Brain microvascular endothelial cell (primary cell): ENCODE data around the gene UBE2J2.

Experiments
- DNase-seq: peaks from one replicate; pipeline ENCODE4 v3.0.0-alpha.2; 2020
- H3K27ac ChIP-seq: fragments of 250-450 bp; sonication (Bioruptor Pico); 2 replicates; pipeline ENCODE4 v1.5.1; 2020; ENCODE audit warnings: mild to moderate bottlenecking, moderate library complexity
- H3K27me3 ChIP-seq: fragments of 250-450 bp; sonication (Bioruptor Pico); replicated peaks from 2 replicates; pipeline ENCODE4 v1.5.1; 2020; ENCODE audit warnings: mild to moderate bottlenecking
- H3K36me3 ChIP-seq: fragments of 250-450 bp; sonication (Bioruptor Pico); replicated peaks from 2 replicates; pipeline ENCODE4 v1.5.1; 2020; ENCODE audit warnings: mild to moderate bottlenecking
- H3K4me3 ChIP-seq: 2 replicates; pipeline ENCODE4 v1.5.1; 2011; ENCODE audit warnings: low read depth, mild to moderate bottlenecking, control low read depth, low read length, moderate library complexity
- in situ Hi-C: cut with HindIII; loops from 2 replicates; pipeline ENCODE4 v1.10.0; 2017; ENCODE audit warnings: low sequenced_read_pairs, low pct_ligation_motif_present
- TF ChIP-seq, protein P1 (sequence below): IDR thresholded peaks from 2 replicates; pipeline ENCODE4 v1.5.1; 2011; ENCODE audit warnings: low read depth, mild to moderate bottlenecking, moderate library complexity, low read length, control low read depth, inconsistent platforms; ENCODE audit errors: missing control alignments

The UBE2J2 gene

DNA sequence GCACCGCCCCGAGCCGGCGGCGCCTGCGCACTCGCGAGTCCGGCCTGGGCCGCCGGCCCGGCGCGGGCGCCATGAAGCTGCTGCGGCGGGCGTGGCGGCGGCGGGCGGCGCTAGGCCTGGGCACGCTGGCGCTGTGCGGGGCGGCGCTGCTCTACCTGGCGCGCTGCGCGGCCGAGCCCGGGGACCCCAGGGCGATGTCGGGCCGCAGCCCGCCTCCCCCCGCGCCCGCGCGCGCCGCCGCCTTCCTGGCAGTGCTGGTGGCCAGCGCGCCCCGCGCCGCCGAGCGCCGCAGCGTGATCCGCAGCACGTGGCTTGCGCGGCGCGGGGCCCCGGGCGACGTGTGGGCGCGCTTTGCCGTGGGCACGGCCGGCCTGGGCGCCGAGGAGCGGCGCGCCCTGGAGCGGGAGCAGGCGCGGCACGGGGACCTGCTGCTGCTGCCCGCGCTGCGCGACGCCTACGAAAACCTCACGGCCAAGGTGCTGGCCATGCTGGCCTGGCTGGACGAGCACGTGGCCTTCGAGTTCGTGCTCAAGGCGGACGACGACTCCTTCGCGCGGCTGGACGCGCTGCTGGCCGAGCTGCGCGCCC, 41.4 kb downstream of the UBE2J2 start, which contains the start of gene B3GALT6:
B3GALT6 (plus strand) TSS at position 30 of the 588 bp plus-strand sequence; CDS start at position 72, 42 bp downstream.
- Histone ChIP-seq H3K27me3 (no peaks in the 10 kb centered on the region), H3K4me3 (peak within 1 kb of the TSS; percentile 85), H3K27ac (peak within 1 kb of the TSS; percentile 83), H3K36me3 (peaks cover 12% of the 10 kb centered on the region)
- TF ChIP-seq, protein P1, sequence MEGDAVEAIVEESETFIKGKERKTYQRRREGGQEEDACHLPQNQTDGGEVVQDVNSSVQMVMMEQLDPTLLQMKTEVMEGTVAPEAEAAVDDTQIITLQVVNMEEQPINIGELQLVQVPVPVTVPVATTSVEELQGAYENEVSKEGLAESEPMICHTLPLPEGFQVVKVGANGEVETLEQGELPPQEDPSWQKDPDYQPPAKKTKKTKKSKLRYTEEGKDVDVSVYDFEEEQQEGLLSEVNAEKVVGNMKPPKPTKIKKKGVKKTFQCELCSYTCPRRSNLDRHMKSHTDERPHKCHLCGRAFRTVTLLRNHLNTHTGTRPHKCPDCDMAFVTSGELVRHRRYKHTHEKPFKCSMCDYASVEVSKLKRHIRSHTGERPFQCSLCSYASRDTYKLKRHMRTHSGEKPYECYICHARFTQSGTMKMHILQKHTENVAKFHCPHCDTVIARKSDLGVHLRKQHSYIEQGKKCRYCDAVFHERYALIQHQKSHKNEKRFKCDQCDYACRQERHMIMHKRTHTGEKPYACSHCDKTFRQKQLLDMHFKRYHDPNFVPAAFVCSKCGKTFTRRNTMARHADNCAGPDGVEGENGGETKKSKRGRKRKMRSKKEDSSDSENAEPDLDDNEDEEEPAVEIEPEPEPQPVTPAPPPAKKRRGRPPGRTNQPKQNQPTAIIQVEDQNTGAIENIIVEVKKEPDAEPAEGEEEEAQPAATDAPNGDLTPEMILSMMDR = no peak
- in situ Hi-C loops = no loop called here
- DNase-seq = no peak

DNA sequence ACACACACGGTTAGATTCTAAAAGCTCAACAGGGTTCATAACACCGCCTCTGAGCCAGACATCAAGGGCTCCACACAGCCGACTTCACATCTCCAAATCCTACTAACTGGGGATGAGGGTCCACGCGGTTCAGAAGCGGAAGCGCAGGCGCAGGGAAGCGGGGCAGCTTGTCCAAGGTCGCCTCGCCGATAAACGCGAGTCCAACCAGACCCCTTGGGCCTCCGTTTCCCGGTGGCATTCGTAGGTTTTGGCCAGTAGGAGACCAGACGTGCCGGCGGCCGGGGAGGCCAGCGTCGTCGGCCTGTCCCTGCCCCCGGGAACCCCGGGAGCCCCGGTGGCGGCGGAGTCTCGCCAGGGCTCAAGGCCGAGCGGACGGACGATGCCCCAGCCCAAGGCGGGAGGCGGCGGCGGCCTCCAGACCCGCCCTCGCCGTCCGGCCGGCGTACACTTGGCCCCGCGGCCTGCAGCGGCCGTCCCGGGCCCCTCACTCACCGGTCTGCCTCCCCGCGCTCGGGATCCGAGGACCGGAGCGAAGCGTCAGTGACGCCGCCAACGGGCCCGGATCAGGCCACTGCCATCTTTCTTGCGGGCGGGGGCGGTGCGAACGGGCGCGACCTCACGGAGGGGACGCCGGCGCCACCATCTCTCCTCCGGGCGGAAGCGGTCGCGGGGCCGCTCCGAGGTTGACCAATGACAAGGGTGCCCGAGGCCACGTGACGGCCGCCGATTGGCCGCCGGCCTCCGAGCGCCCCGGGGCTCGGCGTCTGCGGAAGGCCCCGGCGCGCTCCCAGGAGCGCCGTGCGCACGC, 42.0 kb downstream of the UBE2J2 start, which contains the start of gene SDF4:
SDF4 (minus strand) TSS at position 602 of the 808 bp plus-strand sequence. CDS start 3,229 bp downstream, outside the sequence.
- in situ Hi-C loops = no loop called here
- peak within 1 kb of the TSS; percentile 85 for H3K4me3 ChIP-seq
- peak; percentile 91 for DNase-seq
- TF ChIP-seq, protein P1 = no peak
- no peaks in the 10 kb centered on the region for H3K27me3 ChIP-seq
- H3K27ac ChIP-seq = peak within 1 kb of the TSS; percentile 83
- peaks cover 16% of the 10 kb centered on the region for H3K36me3 ChIP-seq

DNA sequence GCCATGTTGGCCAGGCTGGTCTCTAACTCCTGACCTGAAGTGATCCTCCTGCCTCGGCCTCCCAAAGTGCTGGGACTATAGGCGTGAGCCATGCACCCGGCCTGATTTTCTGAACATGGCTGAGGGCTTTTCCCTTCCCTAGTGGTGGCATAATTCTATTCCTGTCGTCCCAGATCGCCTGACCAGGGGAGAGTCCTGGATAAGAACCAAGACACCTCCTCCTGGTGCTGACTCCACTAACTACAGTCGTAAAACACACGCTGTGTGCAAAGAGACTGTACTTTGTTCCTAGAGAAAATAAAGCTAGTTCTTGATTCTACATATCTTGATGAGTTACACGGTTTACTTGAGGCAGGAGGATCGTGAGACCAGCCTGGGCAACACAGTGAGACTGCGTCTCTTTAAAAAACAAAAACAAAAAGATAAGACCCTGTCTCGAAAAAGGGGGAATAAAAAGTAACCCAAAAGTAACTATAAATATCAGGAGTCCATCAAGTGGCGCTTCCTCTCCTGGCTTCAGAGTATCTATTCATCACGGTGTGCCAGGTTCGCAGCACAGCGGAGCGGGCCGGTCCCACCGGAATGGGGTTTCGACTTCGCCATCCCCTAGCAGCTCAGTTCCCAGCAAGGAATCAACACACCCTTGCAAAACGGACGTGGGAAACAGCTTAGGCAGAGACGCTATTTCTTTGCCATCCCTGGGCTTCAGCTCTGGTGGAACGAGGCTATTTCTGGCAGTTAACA, 42.8 kb downstream of the UBE2J2 start:
- DNase-seq = peak; percentile 75
- Histone ChIP-seq H3K36me3 (peaks cover 20% of the 10 kb centered on the region), H3K4me3 (peak overlapping the region; percentile 85), H3K27ac (peak overlapping the region; percentile 83), H3K27me3 (no peaks in the 10 kb centered on the region)
- TF ChIP-seq, protein P1 = peak; percentile 56
- in situ Hi-C loops = no loop called here

DNA sequence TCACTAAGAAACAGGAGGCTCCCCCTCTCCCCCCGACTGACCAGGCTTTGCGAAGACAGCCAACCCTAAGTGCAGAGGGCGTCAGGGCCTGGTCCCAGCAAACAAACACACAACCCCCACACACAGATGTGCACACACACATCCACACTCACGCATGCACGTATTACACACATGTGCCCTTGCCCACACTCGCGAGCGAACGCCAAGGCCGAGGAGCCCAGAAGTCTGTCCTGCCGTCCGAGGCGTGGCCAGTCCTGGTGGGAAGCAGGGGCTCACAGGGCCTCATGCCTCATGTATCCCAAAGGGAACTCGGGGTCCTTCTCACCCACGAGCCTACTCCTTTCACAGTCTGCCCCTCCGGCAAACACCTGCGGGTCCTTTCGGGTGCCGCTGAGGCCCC, 43.9 kb downstream of the UBE2J2 start:
- no peaks in the 10 kb centered on the region for H3K27me3 ChIP-seq
- H3K4me3 ChIP-seq = no peak overlapping the region
- in situ Hi-C loops = no loop called here
- TF ChIP-seq, protein P1 = no peak
- no peak for DNase-seq
- H3K36me3 ChIP-seq = peaks cover 25% of the 10 kb centered on the region
- H3K27ac ChIP-seq = no peak overlapping the region

DNA sequence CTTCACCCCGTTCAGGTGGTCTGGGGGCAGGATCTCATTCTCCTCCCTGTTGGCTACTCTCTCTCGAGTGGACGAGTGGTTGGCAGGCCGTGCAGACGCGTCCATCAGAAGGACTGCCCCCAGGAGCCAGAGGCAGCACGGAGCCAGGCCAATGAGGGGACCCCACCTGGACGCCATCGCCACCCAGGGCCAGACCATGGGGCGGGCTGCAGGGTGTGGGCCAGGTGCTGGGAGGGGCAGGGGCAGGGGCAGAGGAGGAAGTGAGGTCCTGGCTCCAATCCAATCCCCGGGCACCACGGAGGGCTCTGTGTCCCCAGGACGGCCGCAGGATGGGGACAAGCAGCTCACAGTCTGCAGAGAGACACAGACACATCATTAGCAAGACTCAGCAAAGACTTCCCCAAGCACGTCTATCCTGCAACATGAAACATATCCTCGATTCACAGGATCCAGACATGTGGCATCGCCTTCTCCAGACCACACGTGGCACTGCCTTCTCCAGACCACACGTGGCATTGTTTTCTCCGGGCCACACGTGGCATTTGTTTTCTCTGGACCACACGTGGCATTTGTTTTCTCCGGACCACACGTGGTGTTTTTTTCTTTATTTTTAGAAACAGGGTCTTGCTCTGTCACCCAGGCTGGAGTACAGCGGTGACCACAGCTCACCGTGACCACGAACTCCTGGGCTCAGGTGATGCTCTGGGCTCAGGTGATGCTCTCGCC, 44.9 kb downstream of the UBE2J2 start:
- in situ Hi-C loops = no loop called here
- DNase-seq = no peak

More for the DNA sequence above, 44.9 kb downstream of the UBE2J2 start:
- TF ChIP-seq, protein P1 = no peak
- Histone ChIP-seq H3K27me3 (no peaks in the 10 kb centered on the region), H3K36me3 (peaks cover 31% of the 10 kb centered on the region), H3K27ac (no peak overlapping the region), H3K4me3 (no peak overlapping the region)
